Spleen (tissue), 3 donors: ENCODE results near the gene MST1R.

Experiments
- POLR2A ChIP-seq, 3 donors: fragments of 450-650 bp; IDR thresholded peaks; one replicate each; pipeline ENCODE4 v1.5.1; 2017; ENCODE audit warnings: antibody characterized with exemption in 3 of 3, mild to moderate bottlenecking in 1 of 3
- POLR2AphosphoS5 ChIP-seq, 3 donors: sonication (generic); formaldehyde crosslinking; IDR thresholded peaks; one replicate each; pipeline ENCODE4 v1.5.1; 2017; ENCODE audit warnings: antibody characterized with exemption in 3 of 3

DNA sequence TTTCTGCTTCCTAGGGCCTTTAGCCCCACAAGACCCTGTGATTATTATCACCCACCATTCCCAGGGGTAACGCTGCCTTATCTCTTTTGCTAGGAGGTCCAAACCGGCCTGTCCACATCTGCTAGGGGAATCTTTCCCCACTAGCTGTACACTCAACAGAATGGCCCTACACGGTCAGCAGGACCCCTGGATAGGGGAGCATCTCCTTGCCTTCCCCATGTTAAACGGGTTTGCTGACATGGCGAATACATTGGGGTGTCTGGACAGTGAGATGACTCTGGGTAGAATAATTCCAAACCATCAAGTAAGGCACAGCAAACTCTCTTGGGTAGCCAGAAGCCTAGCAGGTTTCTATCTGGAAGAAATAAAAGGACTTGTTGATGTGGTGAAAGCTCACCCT lies 48.0 kb downstream of the MST1R start:
- TF ChIP-seq POLR2A (IDR thresholded peaks at IDR 0.05) (no peak), POLR2AphosphoS5 (IDR thresholded peaks at IDR 0.05) (no peak)
